Naive thymus-derived CD4-positive, alpha-beta T cell (primary cell): Measurements from ENCODE around the gene CPNE6. TPM values are rescaled to one million over a fixed set of nuclear protein-coding genes. Genes with fewer than 3 reads are reported as not detected.

Source experiments
- ATAC-seq: fragments of 150-1000 bp; cut with Tn5 transposase; 2 replicates; pipeline ENCODE4 v1.10.0; 2021; ENCODE audit warnings: mild to moderate bottlenecking, moderate library complexity
- CTCF ChIA-PET: fragments of 350-600 bp; sonication (Branson Sonifier 250); formaldehyde crosslinking; loops from one replicate; lab custom pipeline; 2021; ENCODE audit warnings: antibody characterized with exemption; lab: Charles Lee
- POLR2A ChIA-PET: fragments of 350-600 bp; sonication (Branson Sonifier 250); formaldehyde crosslinking; loops from one replicate; lab custom pipeline; 2021; ENCODE audit warnings: antibody characterized with exemption, inconsistent platforms; lab: Charles Lee
- DNase-seq, 9 donors: peaks; one replicate each; pipeline versions ENCODE4 v3.0.0 to v3.0.0-alpha.2; 2020 to 2022; ENCODE audit warnings: mixed read lengths in 1 of 9
- H3K27ac ChIP-seq: one replicate; pipeline ENCODE4 v1.7.0; 2013; ENCODE audit warnings: mild to moderate bottlenecking, low read depth, low read length, moderate library complexity
- H3K27me3 ChIP-seq, 2 donors: one replicate each; pipeline ENCODE4 v1.7.0; 2013; ENCODE audit warnings: low read length in 2 of 2, mild to moderate bottlenecking in 2 of 2, moderate library complexity in 2 of 2; ENCODE audit not compliant: control insufficient read depth in 2 of 2, insufficient read depth in 2 of 2
- H3K36me3 ChIP-seq, 3 experiments: 1 replicate in 2 of 3; 2 replicates in 1 of 3; pipeline ENCODE4 v1.7.0; 2013; ENCODE audit warnings: low read length in 3 of 3, mild to moderate bottlenecking in 3 of 3, moderate library complexity in 1 of 3; ENCODE audit not compliant: insufficient read depth in 3 of 3, control insufficient read depth in 2 of 3
- H3K4me1 ChIP-seq, 2 donors: one replicate each; pipeline ENCODE4 v1.7.0; 2013; ENCODE audit warnings: low read length in 2 of 2, mild to moderate bottlenecking in 2 of 2, moderate library complexity in 1 of 2; ENCODE audit not compliant: control insufficient read depth in 2 of 2, insufficient read depth in 2 of 2
- H3K4me3 ChIP-seq: 2 replicates; pipeline ENCODE4 v1.7.0; 2013; ENCODE audit warnings: mild to moderate bottlenecking, low read length
- H3K9me3 ChIP-seq, 3 experiments: 1 replicate in 2 of 3; 2 replicates in 1 of 3; pipeline ENCODE4 v1.7.0; 2013; ENCODE audit warnings: low read length in 3 of 3; ENCODE audit not compliant: control insufficient read depth in 2 of 3
- H3K27ac Mint-ChIP-seq, 9 donors: one replicate each; pipeline ENCODE4 v1.8.0; 2020 to 2022; ENCODE audit warnings: mixed read lengths in 9 of 9, mild to moderate bottlenecking in 8 of 9, moderate library complexity in 5 of 9, inconsistent platforms in 2 of 9
- H3K27me3 Mint-ChIP-seq, 5 donors: one replicate each; pipeline ENCODE4 v1.8.0; 2021 to 2022; ENCODE audit warnings: mixed read lengths in 5 of 5, mild to moderate bottlenecking in 1 of 5
- H3K36me3 Mint-ChIP-seq, 5 donors: one replicate each; pipeline ENCODE4 v1.8.0; 2020 to 2022; ENCODE audit warnings: mixed read lengths in 5 of 5, mild to moderate bottlenecking in 3 of 5, inconsistent platforms in 1 of 5
- H3K4me1 Mint-ChIP-seq, 7 donors: one replicate each; pipeline ENCODE4 v1.8.0; 2020 to 2022; ENCODE audit warnings: mixed read lengths in 7 of 7, mild to moderate bottlenecking in 3 of 7, inconsistent platforms in 1 of 7
- H3K4me3 Mint-ChIP-seq, 10 donors: one replicate each; pipeline ENCODE4 v1.8.0; 2020 to 2022; ENCODE audit warnings: mild to moderate bottlenecking in 10 of 10, mixed read lengths in 10 of 10, moderate library complexity in 6 of 10, inconsistent platforms in 2 of 10
- H3K9me3 Mint-ChIP-seq, 11 donors: one replicate each; pipeline ENCODE4 v1.8.0; 2020 to 2022; ENCODE audit warnings: mixed read lengths in 11 of 11, mild to moderate bottlenecking in 4 of 11, inconsistent platforms in 1 of 11, moderate library complexity in 1 of 11
- intact Hi-C, 2 donors: fragments of 100-400 bp; cut with micrococcal nuclease; formaldehyde crosslinking; loops; one replicate each; pipeline ENCODE4 v1.15.1; 2023
- polyA plus RNA-seq, 2 donors: library from polyadenylated mRNA; unstranded; fragments of 300-500 nt; fragmentation: Illumina TruSeq; gene quantifications; one replicate each; pipeline ENCODE4 v1.2.3, GENCODE V29; 2021
- total RNA-seq, 6 experiments: library from RNA in 5 of 6; stranded (reverse) in 5 of 6; gene quantifications; 1 replicate in 5 of 6; 2 replicates in 1 of 6; pipeline ENCODE4 v1.2.3 and lab custom pipeline; 2021 to 2026

The CPNE6 gene
- total and polyA plus RNA-seq, 7 experiments from 2014 or later, result 0.12 TPM; not detected in 6

GRCh38 chr14:24057867-24058259, 13.5 kb upstream of the CPNE6 start:
- POLR2A ChIA-PET, result interaction anchor here (0.8 to 4.2 kb wide), 12 partner anchors 10 to 156 kb away, joined by 3 to 50 read pairs (median 5); partner anchors contain the start of genes CHMP4A, DCAF11, NRL and PCK2
- no peak for DNase-seq
- no peak overlapping the region for H3K27ac ChIP-seq

DNA sequence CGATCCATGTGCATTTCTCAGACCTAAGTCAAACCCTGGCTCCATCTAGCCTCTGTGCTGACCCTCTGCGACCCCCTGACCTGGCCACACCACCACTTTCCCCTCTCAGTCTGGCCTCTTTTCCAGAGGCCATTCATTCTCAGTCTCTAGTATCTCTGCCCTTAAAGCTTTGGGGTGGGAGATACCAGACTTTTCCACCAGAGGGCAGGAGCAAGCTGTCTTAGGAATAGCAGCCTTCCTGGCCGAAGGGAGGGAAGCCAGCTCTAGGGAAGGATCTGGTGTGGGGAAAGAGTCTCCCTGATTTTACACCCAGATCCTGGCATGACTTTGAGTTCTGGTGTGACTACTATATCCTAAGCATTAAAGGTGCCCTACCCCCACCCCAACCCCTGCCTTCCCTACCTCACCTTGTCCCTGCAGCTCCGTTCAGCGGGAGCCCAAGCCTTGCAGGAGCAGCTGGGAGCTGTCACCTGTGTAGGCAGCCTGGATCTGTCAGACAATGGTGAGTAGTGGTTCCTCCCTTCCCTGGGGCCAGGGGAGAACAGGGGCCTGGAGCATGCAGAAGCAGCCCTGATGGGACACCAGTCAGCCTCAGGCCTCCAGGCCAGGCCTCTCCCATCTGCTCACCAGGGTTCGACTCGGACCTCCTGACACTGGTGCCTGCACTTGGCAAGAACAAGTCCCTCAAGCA, 13.0 kb upstream of the CPNE6 start:
- H3K4me3 Mint-ChIP-seq, result no peak overlapping the region
- peaks cover 0 to 8% (median 2%) of the 10 kb centered on the region in 7 donors for H3K4me1 Mint-ChIP-seq
- Histone ChIP-seq H3K27me3 (no peaks in the 10 kb centered on the region), H3K4me1 (no peaks in the 10 kb centered on the region), H3K9me3 (no peaks in the 10 kb centered on the region), H3K27ac (no peak overlapping the region), H3K36me3 (no peaks in the 10 kb centered on the region), H3K4me3 (no peak overlapping the region)
- POLR2A ChIA-PET, result interaction anchor here (0.8 to 4.2 kb wide), 12 partner anchors 10 to 155 kb away, joined by 3 to 50 read pairs (median 5); partner anchors contain the start of genes CHMP4A, DCAF11, NRL and PCK2
- no peaks in the 10 kb centered on the region for H3K9me3 Mint-ChIP-seq
- H3K36me3 Mint-ChIP-seq, result no peaks in the 10 kb centered on the region
- H3K27ac Mint-ChIP-seq, result peak overlapping the region in 5 of 9 donors; percentile 22 to 80 (median 67)
- peak; percentile 22 to 70 (median 49) for DNase-seq
- intact Hi-C loops, result loop anchor here (1.0 kb wide), 7 partner anchors 32 to 239 kb away; partner anchors contain the start of genes IRF9 (in 2 of the 2), CHMP4A (in 1 of the 2) and PCK2 (in 1 of the 2)
- CTCF ChIA-PET, result interaction anchor here (0.6 to 8.4 kb wide), 19 partner anchors 14 to 274 kb away, joined by 3 to 246 read pairs (median 4); partner anchors contain the start of genes DCAF11, IRF9, NRL and PCK2
- H3K27me3 Mint-ChIP-seq, result peaks cover 0 to 8% (median 2%) of the 10 kb centered on the region in 5 donors
- ATAC-seq, result peak; percentile 84

More at GRCh38 chr14:24057867-24058259, 13.5 kb upstream of the CPNE6 start:
- Mint-ChIP-seq H3K27me3 (peaks cover 5 to 13% (median 8%) of the 10 kb centered on the region in 5 donors), H3K27ac (peak overlapping the region in 3 of 9 donors; percentile 22 to 80 (median 68)), H3K36me3 (no peaks in the 10 kb centered on the region), H3K4me1 (peaks cover 4 to 13% (median 7%) of the 10 kb centered on the region in 7 donors), H3K9me3 (no peaks in the 10 kb centered on the region), H3K4me3 (no peak overlapping the region)
- CTCF ChIA-PET, result interaction anchor here (0.6 to 8.4 kb wide), 22 partner anchors 15 to 275 kb away, joined by 3 to 246 read pairs (median 4); partner anchors contain the start of genes DCAF11, IRF9, NRL and PCK2
- H3K27me3 ChIP-seq, result no peaks in the 10 kb centered on the region
- no peaks in the 10 kb centered on the region for H3K36me3 ChIP-seq
- H3K9me3 ChIP-seq, result no peaks in the 10 kb centered on the region
- no peak overlapping the region for H3K4me3 ChIP-seq
- ATAC-seq, result peak; percentile 3
- intact Hi-C loops, result loop anchor here (1.0 kb wide), 7 partner anchors 32 to 239 kb away; partner anchors contain the start of genes IRF9 (in 2 of the 2), CHMP4A (in 1 of the 2) and PCK2 (in 1 of the 2)
- H3K4me1 ChIP-seq, result peaks cover 0 to under 1% of the 10 kb centered on the region in 2 donors

DNA sequence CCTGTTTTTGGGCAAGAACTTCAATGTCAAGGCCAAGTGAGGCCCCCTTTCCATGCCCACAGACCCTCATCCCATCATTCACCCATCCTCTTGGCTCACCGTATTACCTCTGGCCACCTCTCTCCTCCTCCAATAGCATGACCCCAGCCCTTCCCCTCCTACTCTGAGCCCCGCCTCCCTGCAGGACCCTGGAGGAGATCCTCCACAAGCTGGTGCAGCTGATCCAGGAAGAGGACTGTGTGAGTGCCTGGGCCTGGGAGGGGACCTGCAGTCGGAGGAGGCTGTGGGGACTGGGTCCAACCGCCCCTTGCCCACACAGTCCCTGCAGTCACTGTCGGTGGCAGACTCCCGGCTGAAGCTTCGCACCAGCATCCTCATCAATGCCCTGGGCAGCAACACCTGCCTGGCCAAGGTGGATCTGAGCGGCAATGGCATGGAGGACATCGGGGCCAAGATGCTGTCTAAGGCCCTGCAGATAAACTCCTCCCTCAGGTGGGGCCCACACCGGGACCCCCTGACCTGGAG, 12.3 kb upstream of the CPNE6 start:
- Mint-ChIP-seq H3K9me3 (no peaks in the 10 kb centered on the region), H3K27ac (peak overlapping the region in 2 of 9 donors; percentile 42 to 67), H3K36me3 (no peaks in the 10 kb centered on the region), H3K4me3 (no peak overlapping the region), H3K4me1 (peaks cover 0 to 6% (median 0%) of the 10 kb centered on the region in 7 donors), H3K27me3 (peaks cover 0 to 4% (median 0%) of the 10 kb centered on the region in 5 donors)
- Histone ChIP-seq H3K36me3 (no peaks in the 10 kb centered on the region), H3K27ac (no peak overlapping the region), H3K27me3 (no peaks in the 10 kb centered on the region), H3K4me3 (no peak overlapping the region), H3K4me1 (no peaks in the 10 kb centered on the region), H3K9me3 (no peaks in the 10 kb centered on the region)
- ChIA-PET CTCF (interaction anchor here (0.6 to 8.4 kb wide), 16 partner anchors 9 to 273 kb away, joined by 3 to 246 read pairs (median 5); partner anchors contain the start of genes DCAF11, IRF9, NRL and PCK2), POLR2A (interaction anchor here (0.8 to 4.2 kb wide), 10 partner anchors 22 to 155 kb away, joined by 4 to 50 read pairs (median 6); partner anchors contain the start of genes CHMP4A, DCAF11, NRL and PCK2)
- DNase-seq (no peak), ATAC-seq (no peak)
- intact Hi-C loops, result loop anchor here (1.0 kb wide), 7 partner anchors 31 to 238 kb away; partner anchors contain the start of genes IRF9 (in 2 of the 2), CHMP4A (in 1 of the 2) and PCK2 (in 1 of the 2)

DNA sequence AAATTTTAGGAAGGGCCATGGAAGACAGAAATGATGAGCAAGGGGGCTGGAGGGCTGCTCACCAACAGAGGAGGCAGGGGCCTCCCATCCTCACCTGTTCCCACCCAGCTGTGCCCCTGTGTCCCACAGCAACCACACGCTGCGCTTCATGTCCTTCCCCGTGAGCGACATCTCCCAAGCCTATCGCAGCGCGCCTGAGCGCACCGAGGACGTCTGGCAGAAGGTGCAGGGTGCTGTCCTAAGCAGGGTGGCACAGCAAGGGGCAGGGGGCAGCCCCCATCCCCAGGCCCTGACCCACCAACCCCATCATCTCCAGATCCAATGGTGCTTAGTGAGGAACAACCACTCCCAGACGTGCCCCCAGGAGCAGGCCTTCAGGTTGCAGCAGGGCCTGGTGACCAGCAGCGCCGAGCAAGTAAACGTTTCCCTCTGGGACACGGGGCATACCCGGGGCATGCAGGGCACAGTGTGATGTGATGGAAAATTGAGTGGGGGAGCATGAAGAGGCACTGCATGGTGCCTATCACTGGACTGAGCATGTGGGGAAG, 11.4 kb upstream of the CPNE6 start:
- intact Hi-C loops, result no loop called here
- H3K4me3 Mint-ChIP-seq, result no peak overlapping the region
- no peaks in the 10 kb centered on the region for H3K36me3 Mint-ChIP-seq
- ATAC-seq (no peak), DNase-seq (no peak)
- H3K27me3 Mint-ChIP-seq, result no peaks in the 10 kb centered on the region
- Histone ChIP-seq H3K9me3 (no peaks in the 10 kb centered on the region), H3K27ac (no peak overlapping the region), H3K27me3 (no peaks in the 10 kb centered on the region), H3K36me3 (no peaks in the 10 kb centered on the region), H3K4me3 (no peak overlapping the region), H3K4me1 (no peaks in the 10 kb centered on the region)
- peak overlapping the region in 1 of 9 donors; percentile 58 for H3K27ac Mint-ChIP-seq
- POLR2A ChIA-PET, result interaction anchor here (2.0 kb wide), 1 partner anchor 21 kb away, joined by 6 read pairs; no protein-coding TSS in a partner anchor
- CTCF ChIA-PET, result interaction anchor here (1.3 to 8.4 kb wide), 3 partner anchors 21 to 46 kb away, joined by 6 to 246 read pairs (median 155); partner anchors contain the start of gene PCK2
- no peaks in the 10 kb centered on the region for H3K9me3 Mint-ChIP-seq
- H3K4me1 Mint-ChIP-seq, result peaks cover 0 to 6% (median 0%) of the 10 kb centered on the region in 7 donors

GRCh38 chr14:24060443-24060842, 10.9 kb upstream of the CPNE6 start:
- H3K9me3 Mint-ChIP-seq, result no peaks in the 10 kb centered on the region
- no peaks in the 10 kb centered on the region for H3K27me3 Mint-ChIP-seq
- H3K27ac Mint-ChIP-seq, result no peak overlapping the region
- no peak for DNase-seq
- no peak for ATAC-seq
- ChIA-PET CTCF (interaction anchor here (0.8 to 8.0 kb wide), 4 partner anchors 20 to 47 kb away, joined by 3 to 155 read pairs (median 17); partner anchors contain the start of gene PCK2), POLR2A (interaction anchor here (2.0 kb wide), 1 partner anchor 21 kb away, joined by 6 read pairs; no protein-coding TSS in a partner anchor)
- H3K27me3 ChIP-seq, result no peaks in the 10 kb centered on the region
- intact Hi-C loops, result no loop called here
- no peak overlapping the region for H3K27ac ChIP-seq
- peaks cover 0 to 6% (median 0%) of the 10 kb centered on the region in 7 donors for H3K4me1 Mint-ChIP-seq
- no peaks in the 10 kb centered on the region for H3K4me1 ChIP-seq
- no peaks in the 10 kb centered on the region for H3K36me3 ChIP-seq
- no peak overlapping the region for H3K4me3 Mint-ChIP-seq
- no peaks in the 10 kb centered on the region for H3K36me3 Mint-ChIP-seq
- H3K9me3 ChIP-seq, result no peaks in the 10 kb centered on the region
- no peak overlapping the region for H3K4me3 ChIP-seq
